HK-2 (cell line): ENCODE data around the gene C6orf15.
"Not testable (repeated sequence)": the region's sequence is repeated elsewhere in the genome, so short reads cannot be mapped to it uniquely, and the experiment has no call there.

Source experiments
- DNase-seq: peaks from one replicate; pipeline ENCODE4 v3.0.0-alpha.2; 2018; ENCODE audit not compliant: unreplicated experiment

C6orf15 gene

DNA sequence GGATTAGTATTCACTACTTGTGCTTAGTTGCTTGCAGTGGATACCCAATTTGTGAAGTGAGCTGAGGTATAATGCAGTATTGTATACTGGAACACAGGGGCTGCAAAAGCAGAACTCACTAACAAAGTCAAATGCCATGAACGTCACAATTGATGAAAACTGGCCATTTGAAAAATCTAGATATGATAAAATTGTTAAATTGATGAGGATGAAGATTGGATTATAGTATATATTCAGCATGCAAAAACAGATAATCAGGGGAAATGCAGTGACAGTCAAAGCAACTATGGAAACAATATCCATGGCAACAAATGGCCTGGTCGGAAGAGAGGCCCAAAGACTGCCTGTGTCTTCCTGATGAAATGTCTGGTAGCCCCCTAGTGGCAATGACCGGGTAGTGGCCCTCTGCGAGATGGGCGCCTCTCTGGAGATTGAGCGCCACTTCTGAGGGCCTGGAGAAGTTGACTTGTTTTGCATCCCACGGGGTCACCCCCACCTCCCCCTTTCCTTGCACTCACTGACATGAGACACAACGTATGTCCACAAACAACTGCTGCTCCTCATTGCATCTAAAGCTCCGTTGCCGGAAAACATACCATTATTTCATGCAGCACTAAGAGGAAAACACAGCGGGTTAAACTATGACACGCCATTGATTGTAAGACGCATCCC lies 43.6 kb downstream of the C6orf15 start:
- DNase-seq, result peak; percentile 79

DNA sequence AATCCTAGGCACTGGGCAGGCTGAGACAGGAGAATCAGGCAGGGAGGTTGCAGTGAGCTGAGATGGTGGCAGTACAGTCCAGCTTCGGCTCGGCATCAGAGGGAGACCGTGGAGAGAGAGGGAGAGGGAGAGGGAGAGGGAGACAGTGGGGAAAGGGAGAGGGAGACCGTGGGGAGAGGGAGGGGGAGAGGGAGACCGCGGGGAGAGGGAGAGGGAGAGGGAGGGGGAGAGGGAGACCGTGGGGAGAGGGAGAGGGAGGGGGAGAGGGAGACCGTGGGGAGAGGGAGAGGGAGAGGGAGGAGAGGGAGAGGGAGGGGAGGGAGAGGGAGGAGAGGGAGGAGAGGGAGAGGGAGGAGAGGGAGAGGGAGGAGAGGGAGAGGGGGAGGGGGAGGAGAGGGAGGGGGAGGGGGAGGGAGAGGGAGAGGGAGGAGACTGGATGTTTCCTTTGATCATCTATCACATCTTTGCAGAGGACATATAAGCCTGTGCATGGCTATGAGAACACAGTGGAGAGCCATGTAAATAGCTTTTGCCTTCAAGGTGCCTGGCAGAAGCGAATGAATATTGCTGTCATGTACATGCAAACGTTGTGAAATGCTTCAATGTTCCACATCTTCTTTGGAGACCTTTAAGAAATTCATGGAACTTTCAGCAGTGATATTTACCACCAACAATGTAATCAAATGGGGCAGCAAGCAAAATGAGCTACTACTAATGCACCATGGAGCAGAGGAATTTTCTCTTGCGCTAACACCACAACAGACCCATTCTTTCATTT lies 44.3 kb downstream of the C6orf15 start:
- DNase-seq, result not testable (repeated sequence)

DNA sequence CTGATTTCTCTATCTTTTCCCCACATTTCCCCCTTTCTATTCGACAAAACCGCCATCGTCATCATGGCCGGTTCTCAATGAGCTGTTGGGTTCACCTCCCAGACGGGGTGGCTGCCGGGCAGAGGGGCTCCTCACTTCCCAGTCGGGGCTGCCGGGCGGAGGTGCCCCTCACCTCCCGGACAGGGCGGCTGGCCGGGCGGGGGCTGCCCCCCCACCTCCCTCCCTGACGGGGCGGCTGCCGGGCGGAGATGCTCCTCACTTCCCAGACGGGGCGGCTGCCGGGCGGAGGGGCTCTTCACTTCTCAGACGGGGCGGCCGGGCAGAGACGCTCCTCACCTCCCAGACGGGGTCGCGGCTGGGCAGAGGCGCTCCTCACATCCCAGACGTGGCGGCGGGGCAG lies 45.3 kb downstream of the C6orf15 start:
- DNase-seq, result not testable (repeated sequence)

DNA sequence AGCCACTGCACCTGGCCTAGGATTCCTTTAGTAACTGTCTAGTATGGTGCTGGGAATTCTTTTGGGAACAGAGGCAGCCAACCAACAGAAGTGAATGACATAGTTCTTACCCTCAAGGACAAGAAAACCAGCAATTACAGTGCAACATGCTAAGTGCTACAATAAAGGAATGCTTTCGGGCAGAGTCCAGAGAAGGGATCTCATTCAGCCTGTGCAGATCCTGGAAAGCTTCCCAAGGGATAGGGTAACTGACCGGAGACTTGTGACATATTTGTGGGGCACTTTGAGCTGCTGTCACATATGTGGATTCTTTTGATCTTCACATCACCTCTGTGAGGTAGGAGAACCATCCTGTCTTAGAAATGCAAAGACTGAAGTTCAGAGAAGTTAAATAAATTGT lies 46.8 kb downstream of the C6orf15 start:
- no peak for DNase-seq

DNA sequence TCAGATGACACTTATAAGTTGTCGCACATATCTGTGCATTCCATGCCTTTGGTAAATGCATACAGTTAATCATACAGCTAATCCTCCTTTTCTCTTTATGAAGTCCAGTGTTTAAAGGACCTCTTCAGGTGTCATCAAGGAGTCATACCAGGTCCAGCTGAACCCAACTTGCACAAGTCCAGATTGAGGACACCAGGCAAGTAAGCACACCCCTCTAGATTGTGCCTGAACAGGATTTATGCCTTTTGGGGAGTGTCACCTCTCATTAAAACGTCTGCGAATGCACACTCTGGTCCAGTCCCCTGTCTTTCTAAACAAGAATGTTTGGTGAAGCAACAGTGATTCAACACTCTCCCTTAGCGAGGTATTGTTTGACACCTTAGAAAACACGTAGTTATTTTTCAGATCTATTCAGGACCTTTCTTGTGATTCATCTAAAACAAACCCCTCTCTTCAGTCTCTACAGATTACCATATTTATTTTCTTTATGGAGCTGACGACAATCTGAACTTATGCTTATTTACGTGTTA lies 48.4 kb downstream of the C6orf15 start:
- DNase-seq, result no peak
